Panc1 (cell line): ENCODE data around the gene TREML2. TPM values are rescaled to one million over a fixed set of nuclear protein-coding genes. Genes with fewer than 3 reads are reported as not detected.

ENCODE experiments used
- ATAC-seq: fragments of 200-7000 bp; cut with Tn5 transposase; 2 replicates; pipeline ENCODE4 v1.9.1; 2020; ENCODE audit warnings: mild to moderate bottlenecking, moderate library complexity
- BruUV-seq: library from RNA; stranded (reverse); fragments of 400-500 nt; replicated peaks from 2 replicates; lab custom pipeline; 2021; lab: Mats Ljungman, UMichigan
- CTCF ChIA-PET: fragments of 300-600 bp; sonication (Branson Sonifier 250); formaldehyde crosslinking; loops from one replicate; lab custom pipeline; 2022; ENCODE audit warnings: antibody characterized with exemption; lab: Charles Lee
- POLR2A ChIA-PET: fragments of 300-600 bp; sonication (Branson Sonifier 250); formaldehyde crosslinking; loops from one replicate; lab custom pipeline; 2022; ENCODE audit warnings: antibody characterized with exemption; lab: Charles Lee
- DNase-seq: peaks from one replicate; pipeline ENCODE4 v3.0.0-alpha.2; 2010; ENCODE audit warnings: low read depth, low spot score
- H3K27ac ChIP-seq: 2 replicates; pipeline ENCODE4 v1.5.1; 2011; ENCODE audit warnings: mild to moderate bottlenecking, low read length, inconsistent platforms
- H3K27me3 ChIP-seq: fragments of 200-500 bp; sonication (Bioruptor generic); 2 replicates; pipeline ENCODE4 v1.6.0; 2014; ENCODE audit warnings: low read length, inconsistent platforms; ENCODE audit not compliant: control insufficient read depth, insufficient read depth
- H3K36me3 ChIP-seq: fragments of 200-500 bp; sonication (Bioruptor generic); 2 replicates; pipeline ENCODE4 v1.5.1; 2014; ENCODE audit warnings: inconsistent platforms, mild to moderate bottlenecking, low read length, moderate library complexity; ENCODE audit not compliant: control insufficient read depth, insufficient read depth
- H3K4me1 ChIP-seq: 2 replicates; pipeline ENCODE4 v1.5.1; 2011; ENCODE audit warnings: inconsistent platforms, mild to moderate bottlenecking, low read length, moderate library complexity; ENCODE audit not compliant: control insufficient read depth, insufficient read depth
- H3K4me3 ChIP-seq, 2 experiments: 2 replicates each; pipeline ENCODE4 v1.5.1; 2011 to 2012; ENCODE audit warnings: low read depth in 2 of 2, low read length in 2 of 2, mild to moderate bottlenecking in 2 of 2, inconsistent platforms in 1 of 2, moderate library complexity in 1 of 2
- H3K9me3 ChIP-seq: fragments of 200-500 bp; sonication (Bioruptor generic); 2 replicates; pipeline ENCODE4 v1.5.1; 2014; ENCODE audit warnings: low read depth, mild to moderate bottlenecking, inconsistent platforms, low read length, moderate library complexity; ENCODE audit not compliant: control insufficient read depth, insufficient read depth
- POLR2AphosphoS5 ChIP-seq: IDR thresholded peaks from 2 replicates; pipeline ENCODE4 v1.6.1; 2012; ENCODE audit warnings: mild to moderate bottlenecking, low read depth, low read length, moderate library complexity
- SIN3A ChIP-seq: IDR thresholded peaks from 2 replicates; pipeline ENCODE4 v1.6.1; 2012; ENCODE audit warnings: low read depth, mild to moderate bottlenecking, low read length, moderate library complexity, borderline replicate concordance; ENCODE audit not compliant: insufficient read depth
- TCF7L2 ChIP-seq: IDR thresholded peaks from 2 replicates; pipeline ENCODE4 v1.6.1; 2011; ENCODE audit warnings: mild to moderate bottlenecking, low read depth, low read length, inconsistent platforms
- in situ Hi-C: cut with HindIII; loops from 2 replicates; pipeline ENCODE4 v1.10.0; 2016; ENCODE audit warnings: low sequenced_read_pairs, low pct_unique_long_range_greater_than_20kb
- intact Hi-C: fragments of 100-400 bp; cut with micrococcal nuclease; formaldehyde crosslinking; loops from one replicate; pipeline ENCODE4 v1.10.0; 2022; ENCODE audit not compliant: unreplicated experiment
- total RNA-seq: library from RNA; stranded (reverse); gene quantifications from one replicate; pipeline ENCODE4 v1.2.1, GENCODE V29; 2021; ENCODE audit not compliant: unreplicated experiment
- TF ChIP-seq, protein P1 (sequence below): fragments of 450-650 bp; IDR thresholded peaks from 2 replicates; pipeline ENCODE4 v1.5.1; 2017; ENCODE audit warnings: mild to moderate bottlenecking
- TF ChIP-seq, protein P2 (sequence below), 2 experiments: IDR thresholded peaks; 2 replicates each; pipeline ENCODE4 v1.6.1; 2011 to 2012; ENCODE audit warnings: low read depth in 2 of 2, control low read depth in 1 of 2, low read length in 1 of 2, mild to moderate bottlenecking in 1 of 2, moderate library complexity in 1 of 2; ENCODE audit not compliant: insufficient read depth in 1 of 2

TREML2 gene
- total RNA-seq, 1 experiment from 2014 or later = not detected

DNA sequence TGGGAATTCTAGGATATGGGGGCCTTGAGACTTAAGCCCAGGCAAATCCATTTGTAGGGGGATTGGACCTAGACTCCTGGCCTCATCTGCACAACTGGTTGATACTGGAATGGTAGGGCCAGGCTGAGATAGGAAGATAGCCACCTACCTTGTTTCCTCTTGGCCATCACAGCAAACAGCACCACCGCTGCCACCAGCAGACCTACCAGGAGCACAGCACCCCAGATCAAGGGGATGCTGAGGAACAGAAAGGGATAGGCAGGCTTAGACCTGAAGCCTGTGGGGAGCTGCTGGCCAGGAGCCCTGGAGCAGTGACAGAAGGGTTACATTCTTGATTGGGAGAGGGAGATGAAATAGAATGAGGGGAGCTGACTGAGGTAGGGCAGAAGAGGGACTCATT lies 50.3 kb downstream of the TREML2 start:
- ATAC-seq (no peak), DNase-seq (no peak)
- H3K27me3 ChIP-seq = peaks cover 12% of the 10 kb centered on the region
- H3K27ac ChIP-seq = no peak overlapping the region
- H3K36me3 ChIP-seq = no peaks in the 10 kb centered on the region
- no TSS peak for BruUV-seq
- intact Hi-C loops (no loop called here), in situ Hi-C loops (no loop called here)
- H3K4me3 ChIP-seq = no peak overlapping the region
- ChIA-PET POLR2A (no interaction called here), CTCF (no interaction called here)
- no peaks in the 10 kb centered on the region for H3K4me1 ChIP-seq
- no peak for TF ChIP-seq POLR2AphosphoS5
- TF ChIP-seq, protein P1, sequence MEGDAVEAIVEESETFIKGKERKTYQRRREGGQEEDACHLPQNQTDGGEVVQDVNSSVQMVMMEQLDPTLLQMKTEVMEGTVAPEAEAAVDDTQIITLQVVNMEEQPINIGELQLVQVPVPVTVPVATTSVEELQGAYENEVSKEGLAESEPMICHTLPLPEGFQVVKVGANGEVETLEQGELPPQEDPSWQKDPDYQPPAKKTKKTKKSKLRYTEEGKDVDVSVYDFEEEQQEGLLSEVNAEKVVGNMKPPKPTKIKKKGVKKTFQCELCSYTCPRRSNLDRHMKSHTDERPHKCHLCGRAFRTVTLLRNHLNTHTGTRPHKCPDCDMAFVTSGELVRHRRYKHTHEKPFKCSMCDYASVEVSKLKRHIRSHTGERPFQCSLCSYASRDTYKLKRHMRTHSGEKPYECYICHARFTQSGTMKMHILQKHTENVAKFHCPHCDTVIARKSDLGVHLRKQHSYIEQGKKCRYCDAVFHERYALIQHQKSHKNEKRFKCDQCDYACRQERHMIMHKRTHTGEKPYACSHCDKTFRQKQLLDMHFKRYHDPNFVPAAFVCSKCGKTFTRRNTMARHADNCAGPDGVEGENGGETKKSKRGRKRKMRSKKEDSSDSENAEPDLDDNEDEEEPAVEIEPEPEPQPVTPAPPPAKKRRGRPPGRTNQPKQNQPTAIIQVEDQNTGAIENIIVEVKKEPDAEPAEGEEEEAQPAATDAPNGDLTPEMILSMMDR = no peak
- TF ChIP-seq, protein P2, sequence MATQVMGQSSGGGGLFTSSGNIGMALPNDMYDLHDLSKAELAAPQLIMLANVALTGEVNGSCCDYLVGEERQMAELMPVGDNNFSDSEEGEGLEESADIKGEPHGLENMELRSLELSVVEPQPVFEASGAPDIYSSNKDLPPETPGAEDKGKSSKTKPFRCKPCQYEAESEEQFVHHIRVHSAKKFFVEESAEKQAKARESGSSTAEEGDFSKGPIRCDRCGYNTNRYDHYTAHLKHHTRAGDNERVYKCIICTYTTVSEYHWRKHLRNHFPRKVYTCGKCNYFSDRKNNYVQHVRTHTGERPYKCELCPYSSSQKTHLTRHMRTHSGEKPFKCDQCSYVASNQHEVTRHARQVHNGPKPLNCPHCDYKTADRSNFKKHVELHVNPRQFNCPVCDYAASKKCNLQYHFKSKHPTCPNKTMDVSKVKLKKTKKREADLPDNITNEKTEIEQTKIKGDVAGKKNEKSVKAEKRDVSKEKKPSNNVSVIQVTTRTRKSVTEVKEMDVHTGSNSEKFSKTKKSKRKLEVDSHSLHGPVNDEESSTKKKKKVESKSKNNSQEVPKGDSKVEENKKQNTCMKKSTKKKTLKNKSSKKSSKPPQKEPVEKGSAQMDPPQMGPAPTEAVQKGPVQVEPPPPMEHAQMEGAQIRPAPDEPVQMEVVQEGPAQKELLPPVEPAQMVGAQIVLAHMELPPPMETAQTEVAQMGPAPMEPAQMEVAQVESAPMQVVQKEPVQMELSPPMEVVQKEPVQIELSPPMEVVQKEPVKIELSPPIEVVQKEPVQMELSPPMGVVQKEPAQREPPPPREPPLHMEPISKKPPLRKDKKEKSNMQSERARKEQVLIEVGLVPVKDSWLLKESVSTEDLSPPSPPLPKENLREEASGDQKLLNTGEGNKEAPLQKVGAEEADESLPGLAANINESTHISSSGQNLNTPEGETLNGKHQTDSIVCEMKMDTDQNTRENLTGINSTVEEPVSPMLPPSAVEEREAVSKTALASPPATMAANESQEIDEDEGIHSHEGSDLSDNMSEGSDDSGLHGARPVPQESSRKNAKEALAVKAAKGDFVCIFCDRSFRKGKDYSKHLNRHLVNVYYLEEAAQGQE (IDR thresholded peaks at IDR 0.05; ENCODE audit: insufficient read depth in 1 of 2, low read depth in 2 of 2, low read length in 1 of 2) = no peak
- no peak for TF ChIP-seq SIN3A
- no peak for TF ChIP-seq TCF7L2
- no peaks in the 10 kb centered on the region for H3K9me3 ChIP-seq

- ChIA-PET CTCF (no interaction called here), POLR2A (no interaction called here)
- TF ChIP-seq POLR2AphosphoS5 = no peak
- no peak for TF ChIP-seq TCF7L2
- TF ChIP-seq, protein P1 = no peak
- TF ChIP-seq SIN3A = no peak
- TF ChIP-seq, protein P2 (IDR thresholded peaks at IDR 0.05; ENCODE audit: insufficient read depth in 1 of 2, low read depth in 2 of 2, low read length in 1 of 2) = no peak
- no TSS peak for BruUV-seq
- in situ Hi-C loops = no loop called here
- ATAC-seq = no peak
- Histone ChIP-seq H3K36me3 (no peaks in the 10 kb centered on the region), H3K9me3 (no peaks in the 10 kb centered on the region), H3K4me3 (no peak overlapping the region), H3K27me3 (peaks cover 6% of the 10 kb centered on the region; the same call in 1 of the 2 replicates), H3K4me1 (no peaks in the 10 kb centered on the region), H3K27ac (no peak overlapping the region)
- intact Hi-C loops = no loop called here
- no peak for DNase-seq
These were observed 53.0 kb downstream of the TREML2 start for GRCh38 chr6:41147917-41148316.
